GM19043 (cell line): ENCODE data around the gene TLE5.
"Not testable (repeated sequence)": the region's sequence is repeated elsewhere in the genome, so short reads cannot be mapped to it uniquely, and the experiment has no call there.

Experiments used
- ATAC-seq: cut with Tn5 transposase; IDR thresholded peaks from one replicate; pipeline ENCODE4 v1.9.1; 2021; ENCODE audit warnings: low read depth; ENCODE audit not compliant: unreplicated experiment

The TLE5 gene

DNA sequence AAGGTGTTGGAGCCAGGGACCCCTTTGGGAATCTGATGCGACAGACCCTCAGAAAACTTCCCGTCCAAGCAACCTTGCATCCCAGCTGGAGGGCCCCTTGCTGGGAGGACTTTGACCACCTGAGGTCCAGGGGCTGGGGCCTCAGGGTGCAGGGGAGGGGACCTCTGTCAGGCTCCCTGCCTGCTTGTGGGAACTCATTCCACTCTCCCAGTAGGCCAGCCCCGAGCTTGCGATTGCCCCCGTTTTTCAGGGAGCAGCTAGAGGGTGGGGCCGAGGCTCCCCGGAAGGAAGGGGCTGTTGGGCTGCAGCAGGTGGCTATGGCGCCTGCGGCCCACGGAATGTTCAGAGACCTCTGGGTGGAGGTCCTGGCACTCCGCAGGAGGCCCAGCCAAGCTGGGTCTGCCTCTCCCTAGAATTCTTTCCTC, 34.6 kb upstream of the TLE5 start:
- ATAC-seq, result no peak

DNA sequence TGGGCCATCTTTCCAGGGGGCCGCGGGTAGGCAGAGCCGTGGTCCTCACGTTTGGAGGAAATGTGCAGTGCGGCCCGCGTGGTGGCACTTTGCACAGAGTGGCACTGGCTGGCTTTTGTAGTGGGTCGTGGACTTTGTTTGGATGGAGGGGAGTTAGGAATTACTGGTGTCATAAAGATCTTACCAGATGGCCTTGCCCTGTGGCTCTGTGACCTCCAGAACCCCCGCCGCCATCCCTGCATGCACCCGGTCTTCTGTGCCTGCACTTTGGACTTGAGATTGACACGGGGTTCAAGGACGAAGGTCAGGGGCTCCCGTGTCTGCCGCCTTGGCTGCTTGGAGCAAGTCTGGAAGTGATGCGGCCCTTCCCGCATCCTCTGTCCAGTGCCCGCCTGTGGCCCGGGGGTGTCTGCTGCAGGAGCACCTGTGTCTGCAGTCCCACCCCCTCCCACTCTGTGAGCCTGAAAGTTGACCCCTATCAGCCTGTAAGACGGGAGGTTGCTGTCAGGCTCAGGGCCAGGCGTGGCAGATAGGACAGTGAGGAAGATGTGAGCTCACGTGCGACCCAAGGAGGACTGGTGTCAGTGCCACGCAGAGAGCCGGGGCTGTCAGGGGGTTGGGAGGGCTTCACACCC, 34.1 kb upstream of the TLE5 start:
- no peak for ATAC-seq

DNA sequence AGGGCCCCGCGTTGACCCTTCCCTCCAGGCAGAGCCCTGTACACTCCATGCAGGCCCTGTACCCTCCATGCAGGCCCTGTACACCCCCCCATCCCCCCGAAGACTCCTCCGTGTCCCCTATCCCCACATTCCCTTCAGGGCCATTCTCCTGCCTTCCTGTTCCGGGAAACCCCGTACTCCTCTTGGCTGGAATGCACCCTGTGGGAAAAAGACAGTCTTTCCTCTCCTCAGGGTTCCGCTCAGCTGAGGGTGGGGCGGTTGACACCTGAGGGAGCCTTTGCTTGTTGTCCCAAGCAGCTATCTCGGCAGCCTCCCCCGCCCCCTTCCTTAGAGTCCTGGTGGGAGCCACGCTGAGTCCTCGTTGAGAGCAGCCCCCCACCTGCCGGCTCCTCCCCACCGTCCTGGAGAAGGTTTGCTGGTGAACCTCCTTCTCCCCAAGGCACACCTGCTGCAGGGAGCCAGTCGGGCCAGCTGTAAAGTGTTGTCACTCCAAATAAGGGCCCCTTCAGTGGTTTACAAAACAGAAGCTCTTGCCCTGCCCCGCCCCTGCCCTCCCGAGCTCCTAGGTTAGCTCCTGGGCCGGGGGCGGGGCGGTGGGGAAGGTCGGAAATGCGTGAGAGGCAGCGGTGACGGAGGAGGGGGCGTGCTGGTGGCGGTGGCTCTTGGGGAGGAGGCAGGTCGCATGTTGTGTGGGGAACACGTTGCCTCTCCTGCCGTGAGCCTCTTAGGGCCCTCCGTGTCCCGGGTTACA, 33.3 kb upstream of the TLE5 start:
- no peak for ATAC-seq

DNA sequence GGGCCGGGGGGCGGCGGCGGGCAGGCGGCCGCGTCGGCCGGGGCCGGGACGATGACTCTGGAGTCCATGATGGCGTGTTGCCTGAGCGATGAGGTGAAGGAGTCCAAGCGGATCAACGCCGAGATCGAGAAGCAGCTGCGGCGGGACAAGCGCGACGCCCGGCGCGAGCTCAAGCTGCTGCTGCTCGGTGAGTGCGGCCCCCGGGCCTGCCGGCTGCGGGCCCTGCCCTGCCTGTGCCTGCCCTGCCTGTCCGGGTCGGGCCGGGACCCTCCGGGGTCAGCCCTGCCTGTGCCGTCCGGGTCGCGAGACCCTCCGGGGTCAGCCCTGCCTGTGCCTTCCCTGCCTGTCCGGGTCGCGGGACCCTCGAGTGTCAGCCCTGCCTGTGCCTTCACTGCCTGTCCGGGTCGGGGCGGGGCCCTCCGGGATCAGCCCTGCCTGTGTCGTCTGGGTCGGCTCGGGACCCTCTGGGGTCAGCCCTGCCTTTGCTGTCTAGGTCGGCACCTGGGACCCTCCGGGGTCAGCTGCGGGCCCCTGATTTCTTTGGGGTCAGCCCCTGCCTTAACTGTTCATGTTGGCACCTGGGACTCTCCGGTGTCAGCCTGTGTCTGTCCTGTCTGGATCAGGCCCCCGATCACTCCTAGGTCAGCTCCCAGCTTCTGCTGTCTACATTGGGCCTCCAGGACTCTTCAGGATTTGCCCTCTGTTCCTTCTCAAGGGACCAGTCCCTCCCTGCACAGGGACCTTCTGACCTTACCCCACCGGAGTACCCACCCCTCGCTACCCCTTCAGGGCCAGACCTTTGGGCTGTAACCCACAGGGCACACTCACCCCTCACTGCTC, 32.5 kb upstream of the TLE5 start:
- no peak for ATAC-seq

DNA sequence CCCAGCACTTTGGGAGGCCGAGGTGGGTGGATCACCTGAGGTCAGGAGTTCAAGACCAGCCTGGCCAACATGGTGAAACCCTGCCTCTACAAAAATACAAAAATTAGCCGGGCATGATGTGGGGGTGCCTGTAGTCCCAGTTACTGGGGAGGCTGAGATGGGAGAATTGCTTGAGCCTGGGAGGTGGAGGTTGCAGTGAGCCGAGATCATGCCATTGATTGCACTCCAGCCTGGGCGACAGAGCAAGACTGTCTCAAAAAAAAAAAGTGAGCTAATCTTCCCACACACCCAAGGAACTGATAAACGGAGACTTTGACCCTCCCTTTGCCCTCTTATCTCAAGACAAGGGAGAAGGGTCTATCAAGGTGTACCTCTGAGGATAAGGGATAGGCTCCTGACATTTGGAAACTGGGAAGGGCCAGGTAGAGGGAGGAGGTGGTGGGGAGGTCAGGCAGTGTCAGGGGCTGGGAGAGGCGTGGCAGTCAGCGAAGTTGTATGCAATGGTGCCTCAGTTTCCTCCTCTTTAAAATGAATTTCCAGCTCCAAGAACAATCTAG, 27.1 kb upstream of the TLE5 start:
- ATAC-seq, result not testable (repeated sequence)

DNA sequence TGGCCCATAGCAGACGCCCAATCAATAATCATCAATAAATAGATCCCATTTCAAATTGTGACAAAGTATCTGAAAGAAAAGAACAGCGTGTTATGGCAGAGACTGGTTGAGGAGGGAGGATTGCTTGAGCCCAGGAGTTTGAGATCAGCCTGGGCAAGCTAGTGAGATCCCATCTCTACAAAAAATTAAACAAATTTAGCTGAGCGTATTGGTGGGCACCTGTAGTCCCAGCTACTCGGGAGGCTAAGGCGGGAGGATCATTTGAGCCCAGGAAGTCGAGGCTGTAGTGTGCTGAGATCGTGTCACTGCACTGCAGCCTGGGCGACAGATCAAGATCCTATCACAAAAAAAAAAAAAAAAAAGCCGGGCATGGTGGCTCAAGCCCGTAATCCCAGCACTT, 25.5 kb upstream of the TLE5 start:
- no peak for ATAC-seq

DNA sequence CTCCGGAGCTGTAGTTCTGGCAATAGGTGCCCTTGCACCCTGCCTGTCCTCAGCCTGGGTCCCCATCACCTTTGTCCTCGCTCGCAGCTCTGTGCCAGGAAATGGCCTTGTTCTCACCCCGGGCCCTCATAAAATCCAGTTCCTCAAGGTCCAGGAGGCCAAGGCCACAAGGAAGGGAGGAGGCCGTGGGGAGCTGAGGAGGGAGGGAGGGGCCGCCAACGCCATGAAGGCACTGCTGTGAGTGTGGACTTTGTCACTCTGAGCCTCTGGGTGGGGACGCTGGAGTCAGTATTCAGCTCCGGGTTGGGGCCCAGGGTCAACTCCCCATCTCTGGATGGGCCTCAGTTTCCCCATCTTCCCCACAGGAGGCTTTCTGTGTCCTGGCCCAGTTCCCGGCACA, 22.6 kb upstream of the TLE5 start:
- ATAC-seq, result no peak

DNA sequence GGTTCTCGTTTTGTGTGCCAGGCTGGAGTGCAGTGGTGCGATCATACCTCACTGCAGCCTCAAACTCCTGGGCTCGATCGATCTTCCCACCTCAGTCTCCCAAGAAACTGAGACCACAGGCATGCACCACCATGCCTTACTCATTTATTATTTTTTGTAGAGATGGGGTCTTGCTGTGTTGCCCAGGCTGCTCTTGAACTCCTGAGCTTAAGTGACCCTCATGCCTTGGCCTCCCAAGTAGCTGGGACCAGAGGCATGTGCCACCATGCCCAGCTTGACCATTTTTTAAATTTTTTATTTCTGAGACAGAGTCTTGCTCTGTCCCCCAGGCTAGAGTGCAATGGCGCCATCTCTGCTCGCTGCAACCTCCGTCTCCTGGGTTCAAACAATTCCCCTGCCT, 21.7 kb upstream of the TLE5 start:
- no peak for ATAC-seq

DNA sequence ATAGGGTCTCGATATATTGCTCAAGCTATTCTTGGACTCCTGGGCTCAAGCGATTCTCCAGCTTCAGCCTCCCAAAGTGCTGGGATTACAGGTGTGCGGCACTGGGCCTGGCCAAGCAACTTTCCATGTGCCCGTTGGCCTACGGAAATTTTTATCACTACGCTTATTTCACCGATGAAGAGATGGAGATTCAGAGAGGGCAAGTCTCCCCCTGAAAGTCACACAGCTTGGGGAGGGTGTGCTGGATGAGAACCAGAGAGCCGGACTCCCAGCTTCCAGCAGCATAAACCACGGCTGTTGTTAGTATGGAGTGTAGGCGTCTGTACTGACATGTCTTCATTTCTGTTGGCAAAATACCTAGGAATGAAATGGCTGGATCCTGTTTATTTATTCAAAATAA, 20.0 kb upstream of the TLE5 start:
- no peak for ATAC-seq

DNA sequence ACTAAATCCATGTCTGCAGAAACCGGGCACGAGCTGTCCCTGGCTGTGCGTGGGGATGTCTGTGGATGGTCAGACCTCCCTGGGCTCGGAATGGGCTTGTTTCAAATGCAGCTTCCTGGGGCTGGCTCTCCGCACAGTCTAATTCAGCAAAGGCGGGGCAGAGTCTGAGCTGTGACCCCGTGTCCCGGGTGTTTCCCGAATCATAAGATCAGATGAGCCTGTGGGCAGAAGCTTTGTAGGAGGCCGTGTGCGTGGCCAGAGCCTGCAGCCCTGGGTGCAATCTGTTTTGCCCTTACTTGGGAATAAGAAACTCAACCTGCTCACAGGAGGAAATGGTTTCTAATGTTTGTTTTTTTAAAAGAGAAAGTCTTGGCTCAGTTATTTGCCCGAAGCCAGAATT, 18.0 kb upstream of the TLE5 start:
- no peak for ATAC-seq

DNA sequence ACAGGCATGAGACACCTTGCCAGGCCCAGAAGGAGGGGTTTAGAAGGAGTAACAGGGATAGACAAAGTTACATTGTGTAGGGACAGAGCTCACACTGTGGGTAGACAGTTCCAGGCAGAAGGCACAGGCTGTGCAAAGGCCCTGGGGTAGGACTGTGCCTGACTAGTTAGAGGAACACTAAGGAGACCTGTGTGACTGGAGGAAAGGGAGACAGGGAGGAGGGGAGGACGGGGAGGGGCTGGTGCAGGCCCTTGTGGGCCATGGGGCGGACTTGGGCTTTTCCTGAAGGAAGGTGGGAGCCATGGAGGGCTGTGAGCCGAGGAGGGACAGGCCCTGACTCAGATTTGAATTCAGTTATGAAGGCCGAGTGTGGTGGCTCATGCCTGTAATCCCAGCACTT, 17.3 kb upstream of the TLE5 start:
- ATAC-seq, result no peak

DNA sequence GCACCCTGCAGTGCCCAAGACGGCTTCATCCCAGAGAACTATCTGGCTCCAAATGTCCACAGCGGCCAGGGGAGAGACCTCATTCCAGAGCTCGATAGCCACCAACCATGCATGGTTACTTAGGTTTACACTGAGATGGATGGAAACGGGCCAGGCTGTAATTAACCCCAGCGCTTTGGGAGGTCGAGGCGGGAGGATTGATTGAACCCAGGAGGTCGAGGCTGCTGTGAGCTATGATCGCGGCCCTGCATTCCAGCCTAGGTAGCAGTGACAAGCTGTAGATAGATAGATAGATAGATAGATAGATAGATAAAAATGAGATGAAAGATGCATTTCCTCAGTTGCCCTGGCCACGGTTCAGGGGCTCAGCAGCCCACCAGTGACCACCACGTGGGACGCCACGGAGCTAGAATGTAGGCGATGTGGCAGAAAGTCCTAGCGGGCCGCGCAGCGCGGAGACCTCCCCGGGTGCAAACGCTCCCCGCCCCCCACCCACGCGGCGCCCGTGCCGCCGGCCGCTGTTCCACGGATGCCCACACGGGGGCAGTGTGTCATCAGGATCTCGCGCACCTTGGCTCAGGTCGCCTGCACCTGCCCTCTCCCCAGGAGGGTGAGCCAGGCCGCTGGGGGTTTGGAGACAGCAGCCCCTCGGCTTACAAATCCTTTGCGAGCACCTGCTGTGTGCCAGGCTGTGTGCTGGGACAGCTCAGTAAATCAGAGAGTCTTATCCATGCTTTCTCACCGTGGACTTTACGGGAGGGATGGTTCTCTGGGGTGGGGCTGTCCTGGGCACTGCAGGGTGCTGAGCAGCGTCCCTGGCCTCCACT, 13.5 kb upstream of the TLE5 start:
- ATAC-seq, result no peak

DNA sequence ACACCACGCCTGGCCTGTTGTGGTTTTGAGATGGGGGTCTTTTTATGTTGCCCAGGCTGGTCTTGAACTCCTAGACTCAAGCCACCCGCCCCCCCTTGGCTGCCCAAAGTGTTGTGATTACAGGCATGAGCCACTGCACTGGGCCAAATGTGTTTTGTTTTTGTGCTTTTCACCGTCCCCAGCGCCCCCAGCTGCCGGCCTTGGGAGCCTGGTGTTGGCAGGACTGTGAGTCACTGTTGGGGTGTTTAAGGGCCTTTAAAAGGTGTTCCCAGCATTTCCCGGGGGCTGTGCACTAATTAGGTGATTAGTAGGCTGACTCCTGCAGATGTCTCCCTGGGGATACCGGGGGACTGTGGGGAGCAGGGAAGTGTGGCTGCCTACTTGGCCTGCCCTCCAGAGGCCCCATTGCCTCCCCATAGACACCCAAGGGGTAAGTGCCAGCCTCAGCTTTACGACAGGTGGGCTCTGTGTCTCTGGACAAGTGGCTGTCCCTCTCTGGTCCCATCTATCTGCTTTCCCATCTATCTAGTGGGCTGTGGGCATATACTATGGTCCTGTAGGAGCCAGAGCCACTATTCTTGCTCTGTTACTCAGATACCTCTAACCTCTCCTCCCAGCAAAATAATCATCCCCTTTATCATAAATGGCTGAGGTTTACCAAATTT, 11.8 kb upstream of the TLE5 start:
- no peak for ATAC-seq

DNA sequence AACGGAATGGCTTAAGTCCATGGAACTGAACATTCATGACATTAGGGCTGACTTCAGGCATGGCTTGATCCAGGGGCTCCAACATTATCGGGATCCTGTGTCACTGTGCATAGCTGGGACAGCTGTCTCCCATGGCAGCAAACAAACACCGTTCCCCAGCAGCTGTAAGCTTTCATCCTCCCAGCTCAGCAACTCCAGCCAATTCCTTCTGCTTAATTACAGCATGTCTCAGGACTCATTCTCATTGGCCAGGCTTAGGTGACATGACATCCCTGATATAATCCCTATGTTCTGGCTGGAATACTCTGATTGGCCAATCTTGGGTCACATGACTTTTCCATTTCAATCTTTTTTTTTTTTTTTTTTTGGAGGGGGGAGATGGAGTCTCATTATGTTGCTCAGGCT, 10.9 kb upstream of the TLE5 start:
- no peak for ATAC-seq

DNA sequence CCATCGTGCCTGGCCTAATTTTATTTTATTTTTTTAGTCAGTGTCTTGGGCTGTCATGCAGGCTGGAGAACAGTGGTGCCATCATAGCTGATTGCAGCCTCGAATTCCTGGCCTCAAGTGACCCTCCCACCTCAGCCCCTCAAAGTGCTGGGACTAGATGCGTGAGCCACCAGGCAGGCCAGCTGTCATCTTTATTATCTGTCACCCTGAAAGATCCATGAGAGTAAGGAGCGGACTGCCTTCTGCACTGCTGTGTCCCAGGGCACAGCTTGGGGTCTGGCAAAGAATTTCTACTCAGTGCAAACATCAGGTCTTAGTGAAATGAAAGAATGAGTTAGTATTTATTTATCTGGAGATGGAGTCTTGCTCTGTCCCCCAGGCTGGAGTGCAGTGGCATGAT, 9.5 kb upstream of the TLE5 start:
- ATAC-seq, result no peak

DNA sequence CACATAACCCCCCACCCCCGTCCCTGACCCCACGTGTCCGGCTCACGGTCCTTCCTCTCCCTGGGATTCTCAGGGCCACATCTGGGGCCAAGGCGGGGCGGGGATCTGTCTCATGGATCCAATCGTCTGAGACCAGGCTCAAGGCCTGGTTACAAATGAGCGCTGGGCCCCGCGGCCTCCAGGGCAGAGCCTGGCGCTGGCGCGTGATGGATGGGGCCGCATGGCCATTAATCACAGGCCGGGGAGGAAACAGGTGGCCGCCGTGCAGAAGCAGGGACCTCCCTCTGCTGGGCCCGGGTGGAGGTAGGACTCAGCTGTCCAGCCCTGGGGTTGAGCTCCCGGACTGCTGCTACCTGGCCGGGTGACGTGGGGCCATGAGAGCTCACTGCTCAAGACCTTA, 5.8 kb upstream of the TLE5 start:
- no peak for ATAC-seq

DNA sequence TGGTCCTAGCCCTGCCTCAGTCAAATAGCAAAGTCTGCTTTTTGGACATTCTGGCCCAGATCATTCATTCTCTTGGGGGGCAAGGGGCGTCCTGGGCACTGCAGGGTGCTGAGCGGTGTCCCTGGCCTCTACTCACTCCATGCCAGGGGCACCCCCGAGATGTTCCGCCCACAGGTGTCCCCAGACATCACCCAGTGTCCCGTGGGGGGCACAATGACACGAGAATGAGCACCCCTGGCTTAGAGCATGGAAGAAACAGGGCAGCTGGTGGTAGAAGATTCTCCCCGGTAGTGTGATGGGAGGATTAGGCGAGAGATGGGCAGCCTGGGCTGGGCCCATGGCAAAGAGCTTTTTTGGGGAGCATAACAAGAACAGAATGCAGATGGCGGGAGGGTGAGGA, 5.3 kb upstream of the TLE5 start:
- no peak for ATAC-seq

DNA sequence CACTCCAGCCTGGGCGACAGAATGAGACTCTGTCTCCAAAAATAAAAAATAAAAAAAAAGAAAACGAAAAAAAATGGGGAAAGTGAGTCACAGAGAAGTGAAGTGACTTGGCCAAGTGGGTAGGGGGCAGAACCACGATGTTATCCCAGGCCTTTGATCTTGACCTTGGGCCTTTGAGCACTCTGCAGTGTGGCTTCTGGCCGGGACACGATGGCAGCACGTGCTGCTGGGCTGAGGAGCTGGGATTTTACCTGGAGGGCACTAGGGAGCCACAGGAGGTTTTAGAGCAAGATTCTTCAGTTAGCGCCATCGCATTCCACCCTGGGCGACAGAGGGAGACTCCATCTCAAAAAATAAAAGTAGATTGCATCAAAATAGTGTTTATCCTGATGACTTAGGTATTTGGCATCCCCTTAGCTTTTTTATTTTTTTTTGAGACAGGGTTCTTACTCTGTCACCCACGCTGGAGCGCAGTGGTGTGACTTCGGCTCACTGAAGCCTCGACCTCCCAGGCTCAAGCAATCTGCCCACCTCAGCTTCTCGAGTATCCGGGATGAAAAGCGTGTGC, 4.3 kb upstream of the TLE5 start:
- ATAC-seq, result no peak

DNA sequence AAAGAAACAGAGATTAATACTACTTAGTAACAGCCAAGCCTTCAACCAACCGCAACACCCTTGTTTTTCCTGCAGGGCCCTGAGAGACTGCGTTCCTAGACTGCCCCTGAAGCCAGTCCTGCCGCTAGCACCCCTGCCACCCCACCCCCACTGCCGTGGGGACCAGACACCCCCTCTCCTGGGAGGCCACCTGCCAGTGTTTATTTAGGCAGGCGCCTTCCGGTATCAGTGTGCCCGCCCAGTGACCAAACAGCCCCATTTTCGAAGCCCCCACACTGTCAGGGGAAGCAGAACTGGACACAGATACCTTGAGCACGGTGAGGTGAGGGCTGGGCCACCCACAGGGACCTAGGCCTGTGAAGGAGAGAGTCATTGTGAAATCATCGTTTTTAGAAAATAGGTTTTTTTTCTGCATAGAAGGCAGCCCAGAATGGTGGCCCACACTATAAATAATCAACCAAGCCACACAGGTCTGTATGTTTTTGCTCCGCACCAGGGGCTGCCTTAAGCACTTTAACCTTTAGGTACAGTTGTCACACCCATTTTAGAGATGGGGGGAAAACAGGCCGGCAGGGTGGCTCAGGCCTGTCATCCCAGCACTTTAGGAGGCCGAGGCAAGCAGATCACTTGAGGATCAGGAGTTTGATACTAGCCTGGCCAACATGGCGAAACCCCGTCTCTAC, 3.5 kb upstream of the TLE5 start:
- ATAC-seq, result no peak
